Measurements from ENCODE around the gene RAB18. TPM values are rescaled to one million over a fixed set of nuclear protein-coding genes. Genes with fewer than 3 reads are reported as not detected.

The RAB18 gene
- 35.3 and 42.1 TPM in 2 replicates for total RNA-seq

GRCh38 chr10:27504007-27504807 is at the start of gene RAB18:
TSS of gene RAB18 (plus strand) at chr10:27504304. CDS start at chr10:27504370, 66 bp downstream.

Other genes with a start within 250 kb of the RAB18 start
- not detected in 2 replicates for gene MKX, start 241.5 kb downstream of the RAB18 start, total RNA-seq